Sigmoid colon (tissue), 4 donors: ENCODE data around the gene WDR48.

Source experiments
- EP300 ChIP-seq, 4 donors: sonication (generic); formaldehyde crosslinking; IDR thresholded peaks; one replicate each; pipeline ENCODE4 v1.6.1; 2017; ENCODE audit warnings: antibody characterized with exemption in 4 of 4
- POLR2AphosphoS5 ChIP-seq, 4 donors: sonication (generic); formaldehyde crosslinking; IDR thresholded peaks; one replicate each; pipeline ENCODE4 v1.6.1; 2017; ENCODE audit warnings: antibody characterized with exemption in 4 of 4
- TF ChIP-seq, protein P1 (sequence below), 4 experiments: fragments of 450-650 bp in 3 of 4; fragments of 200-600 bp in 1 of 4; IDR thresholded peaks; one replicate each; pipeline ENCODE4 v1.5.1; 2016 to 2019; ENCODE audit warnings: antibody characterized with exemption in 4 of 4, mild to moderate bottlenecking in 3 of 4, moderate library complexity in 2 of 4

- TF ChIP-seq EP300 (IDR thresholded peaks at IDR 0.05), result no peak
- no peak for TF ChIP-seq POLR2AphosphoS5 (IDR thresholded peaks at IDR 0.05)
- TF ChIP-seq, protein P1, sequence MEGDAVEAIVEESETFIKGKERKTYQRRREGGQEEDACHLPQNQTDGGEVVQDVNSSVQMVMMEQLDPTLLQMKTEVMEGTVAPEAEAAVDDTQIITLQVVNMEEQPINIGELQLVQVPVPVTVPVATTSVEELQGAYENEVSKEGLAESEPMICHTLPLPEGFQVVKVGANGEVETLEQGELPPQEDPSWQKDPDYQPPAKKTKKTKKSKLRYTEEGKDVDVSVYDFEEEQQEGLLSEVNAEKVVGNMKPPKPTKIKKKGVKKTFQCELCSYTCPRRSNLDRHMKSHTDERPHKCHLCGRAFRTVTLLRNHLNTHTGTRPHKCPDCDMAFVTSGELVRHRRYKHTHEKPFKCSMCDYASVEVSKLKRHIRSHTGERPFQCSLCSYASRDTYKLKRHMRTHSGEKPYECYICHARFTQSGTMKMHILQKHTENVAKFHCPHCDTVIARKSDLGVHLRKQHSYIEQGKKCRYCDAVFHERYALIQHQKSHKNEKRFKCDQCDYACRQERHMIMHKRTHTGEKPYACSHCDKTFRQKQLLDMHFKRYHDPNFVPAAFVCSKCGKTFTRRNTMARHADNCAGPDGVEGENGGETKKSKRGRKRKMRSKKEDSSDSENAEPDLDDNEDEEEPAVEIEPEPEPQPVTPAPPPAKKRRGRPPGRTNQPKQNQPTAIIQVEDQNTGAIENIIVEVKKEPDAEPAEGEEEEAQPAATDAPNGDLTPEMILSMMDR (IDR thresholded peaks at IDR 0.05), result no peak
These were observed 88.6 kb downstream of the WDR48 start for GRCh38 chr3:39140341-39140971.
